Neuronal stem cell (in vitro differentiated cells): ENCODE measurements around the gene MAP2K7.

ENCODE experiments used
- DNase-seq: peaks from one replicate; pipeline ENCODE4 v3.0.0-alpha.2; 2013; ENCODE audit warnings: low spot score
- H2AFZ ChIP-seq: one replicate; pipeline ENCODE4 v1.6.1; 2013; ENCODE audit warnings: mild to moderate bottlenecking, low read length, inconsistent platforms
- H2AK5ac ChIP-seq: 2 replicates; pipeline ENCODE4 v1.6.1; 2013; ENCODE audit warnings: low read depth, mild to moderate bottlenecking, inconsistent platforms, low read length, moderate library complexity, mixed read lengths
- H2BK120ac ChIP-seq: 2 replicates; pipeline ENCODE4 v1.6.1; 2013; ENCODE audit warnings: low read depth, mild to moderate bottlenecking, inconsistent platforms, low read length, moderate library complexity, mixed read lengths
- H2BK12ac ChIP-seq: one replicate; pipeline ENCODE4 v1.6.1; 2013; ENCODE audit warnings: low read length, inconsistent platforms
- H2BK15ac ChIP-seq: 2 replicates; pipeline ENCODE4 v1.6.1; 2013; ENCODE audit warnings: mild to moderate bottlenecking, low read length, inconsistent platforms, mixed read lengths
- H2BK5ac ChIP-seq: one replicate; pipeline ENCODE4 v1.6.1; 2013; ENCODE audit warnings: inconsistent platforms, mild to moderate bottlenecking, low read length, moderate library complexity
- H3K14ac ChIP-seq: one replicate; pipeline ENCODE4 v1.6.1; 2013; ENCODE audit warnings: low read length, inconsistent platforms
- H3K18ac ChIP-seq: 2 replicates; pipeline ENCODE4 v1.6.1; 2013; ENCODE audit warnings: low read length, inconsistent platforms
- H3K23ac ChIP-seq: 2 replicates; pipeline ENCODE4 v1.6.1; 2013; ENCODE audit warnings: low read depth, mild to moderate bottlenecking, mixed read lengths, low read length, inconsistent platforms; ENCODE audit not compliant: poor library complexity
- H3K27ac ChIP-seq: replicated peaks from 3 replicates; pipeline ENCODE4 v1.5.1; 2013; ENCODE audit warnings: low read length, inconsistent platforms
- H3K27me3 ChIP-seq, 3 experiments: 2 replicates each; pipeline ENCODE4 v1.6.1; 2013; ENCODE audit warnings: low read length in 3 of 3, mild to moderate bottlenecking in 2 of 3, inconsistent platforms in 1 of 3, low read depth in 1 of 3, mixed read lengths in 1 of 3, moderate library complexity in 1 of 3; ENCODE audit not compliant: control insufficient read depth in 3 of 3, insufficient read depth in 3 of 3
- H3K36me3 ChIP-seq, 2 donors: replicated peaks in 1 of 2; 2 replicates each; pipeline ENCODE4 v1.6.1; 2013; ENCODE audit warnings: low read length in 2 of 2; ENCODE audit not compliant: control insufficient read depth in 2 of 2, insufficient read depth in 2 of 2
- H3K4ac ChIP-seq: 2 replicates; pipeline ENCODE4 v1.6.1; 2013; ENCODE audit warnings: inconsistent platforms, mild to moderate bottlenecking, low read length, moderate library complexity
- H3K4me1 ChIP-seq, 2 donors: 1 replicate in 1 of 2; 2 replicates in 1 of 2; pipeline ENCODE4 v1.6.1; 2013; ENCODE audit warnings: low read length in 2 of 2, low read depth in 1 of 2; ENCODE audit not compliant: control insufficient read depth in 2 of 2, insufficient read depth in 1 of 2
- H3K4me2 ChIP-seq: one replicate; pipeline ENCODE4 v1.6.1; 2013; ENCODE audit warnings: mild to moderate bottlenecking, low read length, inconsistent platforms; ENCODE audit not compliant: insufficient read depth, poor library complexity, severe bottlenecking
- H3K4me3 ChIP-seq, 2 donors: 2 replicates each; pipeline ENCODE4 v1.5.1; 2013; ENCODE audit warnings: low read length in 2 of 2, mild to moderate bottlenecking in 2 of 2, inconsistent platforms in 1 of 2, moderate library complexity in 1 of 2
- H3K79me1 ChIP-seq: one replicate; pipeline ENCODE4 v1.6.1; 2013; ENCODE audit warnings: low read depth, mild to moderate bottlenecking, inconsistent platforms, low read length, moderate library complexity
- H3K9ac ChIP-seq: one replicate; pipeline ENCODE4 v1.6.1; 2013; ENCODE audit warnings: mild to moderate bottlenecking, low read depth, low read length, inconsistent platforms; ENCODE audit not compliant: poor library complexity
- H3K9me3 ChIP-seq, 2 donors: replicated peaks in 1 of 2; 2 replicates each; pipeline versions ENCODE3 to v1.6.1; 2013; ENCODE audit warnings: low read length in 2 of 2, mild to moderate bottlenecking in 2 of 2, inconsistent platforms in 1 of 2, low read depth in 1 of 2, mixed read lengths in 1 of 2, moderate library complexity in 1 of 2; ENCODE audit not compliant: control insufficient read depth in 2 of 2, insufficient read depth in 1 of 2
- H4K8ac ChIP-seq: one replicate; pipeline ENCODE4 v1.6.1; 2013; ENCODE audit warnings: low read depth, mild to moderate bottlenecking, inconsistent platforms, low read length, moderate library complexity
- H4K91ac ChIP-seq: one replicate; pipeline ENCODE4 v1.6.1; 2013; ENCODE audit warnings: low read length, low read depth, mild to moderate bottlenecking, inconsistent platforms; ENCODE audit not compliant: poor library complexity
- WGBS, 2 donors: extraction: QIAGEN DNeasy Blood & Tissue Kit; methylation state at CpG; one replicate each; pipeline ENCODE4 v1.1.7; 2013; ENCODE audit warnings: missing lambda C conversion rate in 2 of 2, mixed read lengths in 1 of 2; ENCODE audit not compliant: insufficient read length in 2 of 2, insufficient replicate concordance in 1 of 2; ENCODE audit errors: extremely low coverage in 2 of 2; 5-methylcytosine and 5-hydroxymethylcytosine counted together

Gene MAP2K7

DNA sequence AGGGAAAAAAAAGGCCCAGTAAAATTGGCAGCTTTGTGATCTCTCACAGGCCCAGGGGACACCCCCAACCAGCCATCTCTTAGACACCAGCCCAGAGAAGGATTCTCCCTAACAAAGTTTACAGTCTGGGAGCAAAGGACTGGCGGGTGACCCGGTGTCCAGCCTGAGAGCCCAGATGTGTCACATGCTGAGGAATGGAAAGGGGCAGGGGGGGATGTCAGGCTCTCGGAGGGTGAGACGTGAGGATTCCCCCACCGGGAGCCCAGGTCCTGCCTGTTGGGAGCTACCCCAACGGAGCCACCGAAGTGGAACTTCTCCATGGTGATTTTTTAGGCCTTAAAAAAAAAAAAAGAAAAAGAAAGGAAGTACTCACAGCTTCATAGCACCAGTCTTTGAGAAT lies 27.1 kb downstream of the MAP2K7 start:
- no peak overlapping the region for H2AK5ac ChIP-seq
- H3K4me3 ChIP-seq = no peak overlapping the region
- no peak overlapping the region for H3K4ac ChIP-seq
- no peak overlapping the region for H3K27ac ChIP-seq
- peaks cover 4 to 13% of the 10 kb centered on the region in 2 donors for H3K4me1 ChIP-seq
- H3K79me1 ChIP-seq = peaks cover 2% of the 10 kb centered on the region
- DNase-seq = no peak
- no peaks in the 10 kb centered on the region for H3K27me3 ChIP-seq
- H3K18ac ChIP-seq = no peak overlapping the region
- H3K4me2 ChIP-seq = no peak overlapping the region
- H3K23ac ChIP-seq = no peak overlapping the region
- no peak overlapping the region for H4K8ac ChIP-seq
- H3K14ac ChIP-seq = no peak overlapping the region
- H2BK5ac ChIP-seq = no peak overlapping the region
- no peak overlapping the region for H2BK120ac ChIP-seq
- WGBS, 2 donors = no CpG with 5 or more reads among the region's 7 CpGs
- H2AFZ ChIP-seq = no peak overlapping the region
- no peak overlapping the region for H2BK12ac ChIP-seq
- peak overlapping the region; percentile 30 for H3K9ac ChIP-seq
- no peak overlapping the region for H2BK15ac ChIP-seq
- H4K91ac ChIP-seq = no peak overlapping the region
- no peaks in the 10 kb centered on the region for H3K9me3 ChIP-seq
- H3K36me3 ChIP-seq = peaks cover 38 to 74% of the 10 kb centered on the region in 2 donors

DNA sequence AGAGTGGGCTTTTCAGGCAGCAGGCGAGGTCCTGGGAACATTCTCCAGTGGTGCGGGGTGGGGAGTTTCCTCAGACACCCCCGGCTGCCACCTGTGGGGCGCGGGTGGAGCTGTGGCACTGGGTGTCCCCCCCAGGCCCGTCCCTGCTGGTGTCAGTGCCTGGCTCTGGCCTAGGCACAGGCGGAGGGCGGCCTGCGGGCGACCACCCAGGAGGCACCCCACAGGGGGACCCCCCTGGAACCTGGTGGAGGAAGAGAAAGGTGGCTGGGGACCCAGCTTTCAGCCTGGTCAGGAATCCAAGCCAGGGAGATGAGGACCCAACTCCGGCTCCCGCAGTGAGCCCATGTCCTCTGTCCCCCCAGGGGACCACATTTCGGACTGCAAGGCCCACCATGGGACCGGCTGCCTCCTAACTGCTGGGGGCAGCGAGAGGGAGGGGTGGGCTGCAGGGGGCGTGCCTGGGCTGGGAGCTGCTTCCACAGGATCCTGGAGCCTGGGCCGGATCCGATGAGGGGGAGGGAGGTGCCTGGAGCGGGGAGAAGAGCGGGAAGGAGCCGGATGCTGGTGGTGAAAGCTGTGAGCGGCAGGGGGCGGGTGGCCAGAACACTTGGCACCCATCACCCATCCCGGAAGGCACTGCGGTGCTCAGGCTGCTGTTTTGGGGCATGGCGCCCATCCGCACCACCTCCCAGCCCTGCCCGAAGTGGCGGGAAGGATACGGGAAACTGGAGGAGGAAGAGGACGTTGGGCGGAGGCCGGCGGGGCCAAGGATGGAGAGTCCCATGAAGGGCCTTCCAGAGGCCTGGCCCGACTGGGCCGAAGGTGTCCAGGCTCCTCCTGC lies 27.8 kb downstream of the MAP2K7 start:
- H3K27ac ChIP-seq = no peak overlapping the region
- H3K9me3 ChIP-seq = no peaks in the 10 kb centered on the region
- H2BK15ac ChIP-seq = no peak overlapping the region
- H2AFZ ChIP-seq = no peak overlapping the region
- H2BK120ac ChIP-seq = no peak overlapping the region
- no peak overlapping the region for H3K23ac ChIP-seq
- H3K4ac ChIP-seq = no peak overlapping the region
- H3K18ac ChIP-seq = no peak overlapping the region
- H3K36me3 ChIP-seq = peaks cover 42 to 80% of the 10 kb centered on the region in 2 donors
- H4K8ac ChIP-seq = no peak overlapping the region
- H3K27me3 ChIP-seq = no peaks in the 10 kb centered on the region
- H3K4me3 ChIP-seq = no peak overlapping the region
- H2BK12ac ChIP-seq = no peak overlapping the region
- H3K4me2 ChIP-seq = no peak overlapping the region
- no CpG with 5 or more reads among the region's 36 CpGs for WGBS, 2 donors
- DNase-seq = no peak
- no peak overlapping the region for H2AK5ac ChIP-seq
- H4K91ac ChIP-seq = no peak overlapping the region
- H3K79me1 ChIP-seq = peaks cover 2% of the 10 kb centered on the region
- H2BK5ac ChIP-seq = no peak overlapping the region
- no peak overlapping the region for H3K14ac ChIP-seq
- H3K4me1 ChIP-seq = peaks cover under 1 to 9% of the 10 kb centered on the region in 2 donors
- H3K9ac ChIP-seq = peak overlapping the region; percentile 60

DNA sequence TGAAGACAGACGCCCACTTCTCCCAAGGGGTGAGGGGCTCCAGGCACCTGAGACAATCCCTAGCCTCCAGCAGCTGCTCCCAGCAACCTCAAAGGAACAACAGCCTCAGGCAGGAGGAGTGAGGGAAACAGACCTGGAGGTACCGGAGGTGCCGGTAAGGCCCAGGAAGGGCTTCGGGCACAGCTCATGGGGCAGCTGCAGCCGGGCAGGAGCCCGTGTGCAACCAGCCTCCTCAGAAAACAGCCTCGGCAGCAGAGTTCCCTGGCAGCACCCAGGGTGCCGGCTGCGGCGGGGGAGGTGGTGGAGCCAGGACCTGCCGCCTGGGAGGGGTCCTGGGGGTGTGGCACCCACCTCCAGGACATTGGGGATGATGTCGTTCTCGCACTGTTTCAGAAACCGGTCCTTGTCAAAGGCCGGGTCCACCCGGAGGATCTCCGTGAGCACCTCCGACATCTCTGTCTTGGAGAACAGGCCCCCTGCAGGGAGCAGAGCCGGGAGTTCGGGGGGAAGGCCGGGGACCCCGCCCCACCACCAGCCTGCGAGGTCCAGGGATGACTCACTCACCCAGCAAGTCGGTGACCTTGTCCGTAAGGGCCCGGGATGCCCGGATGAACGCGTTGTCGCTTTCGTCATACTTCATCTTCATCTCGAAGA lies 28.7 kb downstream of the MAP2K7 start:
- Histone ChIP-seq H3K9me3 (no peaks in the 10 kb centered on the region), H3K36me3 (peaks cover 45 to 80% of the 10 kb centered on the region in 2 donors), H4K8ac (no peak overlapping the region), H3K27ac (no peak overlapping the region), H3K14ac (no peak overlapping the region), H3K4me1 (peaks cover 0 to 4% of the 10 kb centered on the region in 2 donors), H2AK5ac (no peak overlapping the region), H2BK15ac (no peak overlapping the region), H3K4me3 (no peak overlapping the region), H2AFZ (no peak overlapping the region), H2BK120ac (no peak overlapping the region), H3K9ac (no peak overlapping the region), H3K23ac (no peak overlapping the region), H4K91ac (no peak overlapping the region), H2BK5ac (no peak overlapping the region), H3K79me1 (peaks cover 6% of the 10 kb centered on the region), H2BK12ac (no peak overlapping the region), H3K4me2 (no peak overlapping the region), H3K27me3 (no peaks in the 10 kb centered on the region), H3K18ac (no peak overlapping the region), H3K4ac (no peak overlapping the region)
- no CpG with 5 or more reads among the region's 32 CpGs for WGBS, 2 donors
- no peak for DNase-seq

DNA sequence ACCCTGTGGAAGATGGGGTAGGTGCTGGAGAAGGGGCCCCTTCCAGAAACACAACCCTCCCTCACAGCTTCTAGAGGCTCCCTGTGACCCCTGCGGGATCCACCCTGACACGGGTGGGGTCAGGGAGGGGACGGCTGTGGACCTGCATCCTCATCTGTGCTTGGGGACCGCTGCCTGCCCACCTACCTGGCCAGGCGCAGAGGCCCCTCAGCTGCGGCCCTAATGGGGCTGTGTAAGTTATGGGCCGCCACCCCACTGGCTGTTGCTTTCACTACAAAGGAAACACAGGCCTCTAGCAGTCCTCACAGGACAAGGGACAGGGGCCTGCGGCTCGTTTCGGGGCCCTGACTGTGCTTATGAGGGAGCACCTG lies 29.2 kb downstream of the MAP2K7 start:
- Histone ChIP-seq H2BK120ac (no peak overlapping the region), H2BK5ac (no peak overlapping the region), H2AK5ac (no peak overlapping the region), H3K79me1 (peaks cover 6% of the 10 kb centered on the region), H3K27me3 (no peaks in the 10 kb centered on the region), H4K91ac (no peak overlapping the region), H3K27ac (no peak overlapping the region), H3K4ac (no peak overlapping the region), H2BK15ac (no peak overlapping the region), H3K9ac (no peak overlapping the region), H2BK12ac (no peak overlapping the region), H4K8ac (no peak overlapping the region), H3K14ac (no peak overlapping the region), H2AFZ (no peak overlapping the region), H3K23ac (no peak overlapping the region), H3K9me3 (no peaks in the 10 kb centered on the region), H3K4me2 (no peak overlapping the region), H3K4me1 (peaks cover 0 to 4% of the 10 kb centered on the region in 2 donors), H3K4me3 (no peak overlapping the region), H3K36me3 (peaks cover 47 to 82% of the 10 kb centered on the region in 2 donors), H3K18ac (no peak overlapping the region)
- WGBS, 2 donors = no CpG with 5 or more reads among the region's 10 CpGs
- DNase-seq = no peak
